Measurements from ENCODE around the gene ATP7B. TPM values are rescaled to one million over a fixed set of nuclear protein-coding genes. Genes with fewer than 3 reads are reported as not detected.

The ATP7B gene
- total RNA-seq, 1 donor from 2014 or later: 12.3 TPM

DNA sequence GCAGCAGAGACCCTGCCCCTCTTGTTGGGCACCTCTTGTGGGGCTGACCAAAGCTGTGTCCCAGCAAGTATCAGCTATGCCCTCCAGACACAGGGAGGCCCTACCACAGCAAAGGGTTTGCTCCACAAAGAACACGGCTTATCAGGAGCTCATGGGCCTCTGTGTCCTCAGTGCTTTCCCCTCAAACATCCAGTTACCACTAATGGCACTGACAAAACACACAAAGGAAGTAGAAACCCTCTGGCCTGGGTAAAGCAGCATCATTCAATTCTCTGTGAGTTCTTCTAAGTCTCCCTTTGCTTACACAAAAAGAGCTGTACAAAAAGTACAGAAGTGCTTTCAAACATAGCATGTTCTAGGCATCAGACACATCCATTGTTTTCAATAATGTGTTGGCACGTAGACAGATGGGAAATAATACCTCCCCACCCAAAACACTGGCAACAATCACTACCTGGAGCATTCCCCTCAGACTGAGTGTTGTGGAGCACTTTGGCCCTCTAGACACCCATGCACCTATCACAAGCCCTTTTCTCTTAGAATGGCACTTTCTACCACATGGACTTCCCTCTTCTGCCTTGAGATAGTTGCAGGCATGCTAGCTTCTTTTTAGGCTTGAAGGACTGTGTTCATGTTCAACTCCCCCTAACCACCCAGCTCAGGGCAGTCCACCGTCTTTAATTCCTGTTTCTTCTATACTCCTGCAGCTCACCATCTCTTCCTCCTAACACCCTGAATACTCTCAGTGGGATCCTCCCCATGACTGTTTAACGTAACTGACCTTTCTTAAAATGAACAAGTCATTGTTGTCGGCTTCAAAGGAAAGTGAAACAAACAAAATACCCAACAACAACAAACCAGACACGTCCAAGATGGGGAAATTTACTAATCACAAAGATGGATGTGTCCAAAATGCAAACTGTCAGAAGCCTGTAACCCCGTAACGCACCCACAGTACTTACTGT lies 43.5 kb downstream of the ATP7B start:
- H3K36me3 ChIP-seq (ENCODE audit: insufficient read depth, low read length): no peaks in the 10 kb centered on the region
- H3K9ac ChIP-seq (ENCODE audit: low read length): no peak overlapping the region
- no peak overlapping the region for H3K27ac Mint-ChIP-seq (ENCODE audit: unreplicated experiment)
- H3K27ac ChIP-seq (ENCODE audit: low read depth, low read length): no peak overlapping the region
- H3K4me2 ChIP-seq (ENCODE audit: low read length): no peak overlapping the region
- FAIRE-seq: no peak
- no peaks in the 10 kb centered on the region for H3K4me1 ChIP-seq (ENCODE audit: insufficient read depth, low read length)
- peaks cover 4% of the 10 kb centered on the region for H3K27me3 Mint-ChIP-seq (ENCODE audit: low read depth, unreplicated experiment)
- H3K36me3 Mint-ChIP-seq (ENCODE audit: low read depth, unreplicated experiment): peaks cover 15% of the 10 kb centered on the region
- no peak overlapping the region for H3K4me3 Mint-ChIP-seq (ENCODE audit: unreplicated experiment)
- no peaks in the 10 kb centered on the region for H3K9me3 Mint-ChIP-seq (ENCODE audit: unreplicated experiment)
- no peaks in the 10 kb centered on the region for H3K79me2 ChIP-seq (ENCODE audit: insufficient read depth, low read length)
- peaks cover 9% of the 10 kb centered on the region for H3K4me1 Mint-ChIP-seq (ENCODE audit: low read depth, unreplicated experiment)
- TF ChIP-seq EZH2 (IDR thresholded peaks at IDR 0.05; ENCODE audit: insufficient read depth, low read length): no peak
- TF ChIP-seq, protein P1, sequence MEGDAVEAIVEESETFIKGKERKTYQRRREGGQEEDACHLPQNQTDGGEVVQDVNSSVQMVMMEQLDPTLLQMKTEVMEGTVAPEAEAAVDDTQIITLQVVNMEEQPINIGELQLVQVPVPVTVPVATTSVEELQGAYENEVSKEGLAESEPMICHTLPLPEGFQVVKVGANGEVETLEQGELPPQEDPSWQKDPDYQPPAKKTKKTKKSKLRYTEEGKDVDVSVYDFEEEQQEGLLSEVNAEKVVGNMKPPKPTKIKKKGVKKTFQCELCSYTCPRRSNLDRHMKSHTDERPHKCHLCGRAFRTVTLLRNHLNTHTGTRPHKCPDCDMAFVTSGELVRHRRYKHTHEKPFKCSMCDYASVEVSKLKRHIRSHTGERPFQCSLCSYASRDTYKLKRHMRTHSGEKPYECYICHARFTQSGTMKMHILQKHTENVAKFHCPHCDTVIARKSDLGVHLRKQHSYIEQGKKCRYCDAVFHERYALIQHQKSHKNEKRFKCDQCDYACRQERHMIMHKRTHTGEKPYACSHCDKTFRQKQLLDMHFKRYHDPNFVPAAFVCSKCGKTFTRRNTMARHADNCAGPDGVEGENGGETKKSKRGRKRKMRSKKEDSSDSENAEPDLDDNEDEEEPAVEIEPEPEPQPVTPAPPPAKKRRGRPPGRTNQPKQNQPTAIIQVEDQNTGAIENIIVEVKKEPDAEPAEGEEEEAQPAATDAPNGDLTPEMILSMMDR (IDR thresholded peaks at IDR 0.05; ENCODE audit: insufficient read depth, low read depth, low read length): no peak
- no peaks in the 10 kb centered on the region for H3K9me3 ChIP-seq (ENCODE audit: insufficient read depth, low read depth, low read length)
- no peak overlapping the region for H2AFZ ChIP-seq (ENCODE audit: low read depth, low read length)
- DNase-seq (ENCODE audit: low read depth): no peak
- no peak overlapping the region for H3K4me3 ChIP-seq (ENCODE audit: insufficient read depth, low read depth, low read length)
- H4K20me1 ChIP-seq (ENCODE audit: insufficient read depth, low read length): no peaks in the 10 kb centered on the region
- no peaks in the 10 kb centered on the region for H3K27me3 ChIP-seq (ENCODE audit: insufficient read depth, low read length)

DNA sequence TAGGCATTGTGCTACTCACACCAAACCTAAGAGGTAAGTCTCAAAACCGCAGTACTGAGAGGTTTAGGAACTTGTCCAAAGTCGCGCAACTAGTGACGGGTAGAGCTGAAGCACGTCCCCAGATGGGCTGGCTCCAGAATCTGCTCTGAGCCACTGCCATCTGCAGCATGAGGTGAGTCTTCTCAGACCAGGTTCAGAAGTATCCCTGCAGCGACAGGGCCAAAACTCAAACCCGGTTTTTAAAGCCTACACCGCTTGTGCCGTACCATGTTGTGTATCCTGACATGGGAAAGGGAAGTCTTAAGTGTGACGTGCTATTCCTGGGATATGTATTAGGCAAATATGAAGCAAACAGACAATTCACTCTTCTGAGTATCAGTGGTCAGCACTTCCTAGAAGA lies 45.1 kb downstream of the ATP7B start:
- Mint-ChIP-seq H3K36me3 (ENCODE audit: low read depth, unreplicated experiment) (peaks cover 12% of the 10 kb centered on the region), H3K27me3 (ENCODE audit: low read depth, unreplicated experiment) (peaks cover 4% of the 10 kb centered on the region), H3K27ac (ENCODE audit: unreplicated experiment) (no peak overlapping the region), H3K4me1 (ENCODE audit: low read depth, unreplicated experiment) (peaks cover 4% of the 10 kb centered on the region), H3K4me3 (ENCODE audit: unreplicated experiment) (no peak overlapping the region), H3K9me3 (ENCODE audit: unreplicated experiment) (no peaks in the 10 kb centered on the region)
- no peaks in the 10 kb centered on the region for H3K36me3 ChIP-seq (ENCODE audit: insufficient read depth, low read length)
- no peak overlapping the region for H2AFZ ChIP-seq (ENCODE audit: low read depth, low read length)
- no peaks in the 10 kb centered on the region for H3K4me1 ChIP-seq (ENCODE audit: insufficient read depth, low read length)
- TF ChIP-seq, protein P1 (IDR thresholded peaks at IDR 0.05; ENCODE audit: insufficient read depth, low read depth, low read length): no peak
- no peak for TF ChIP-seq EZH2 (IDR thresholded peaks at IDR 0.05; ENCODE audit: insufficient read depth, low read length)
- no peaks in the 10 kb centered on the region for H4K20me1 ChIP-seq (ENCODE audit: insufficient read depth, low read length)
- no peaks in the 10 kb centered on the region for H3K79me2 ChIP-seq (ENCODE audit: insufficient read depth, low read length)
- H3K27me3 ChIP-seq (ENCODE audit: insufficient read depth, low read length): no peaks in the 10 kb centered on the region
- no peak overlapping the region for H3K4me3 ChIP-seq (ENCODE audit: insufficient read depth, low read depth, low read length)
- no peak overlapping the region for H3K9ac ChIP-seq (ENCODE audit: low read length)
- H3K9me3 ChIP-seq (ENCODE audit: insufficient read depth, low read depth, low read length): no peaks in the 10 kb centered on the region
- H3K4me2 ChIP-seq (ENCODE audit: low read length): no peak overlapping the region
- FAIRE-seq (no peak), DNase-seq (ENCODE audit: low read depth) (no peak)
- H3K27ac ChIP-seq (ENCODE audit: low read depth, low read length): no peak overlapping the region

All from astrocyte (in vitro differentiated cells and primary cell).